ENCODE data around the gene PHYH. TPM values are rescaled to one million over a fixed set of nuclear protein-coding genes. Genes with fewer than 3 reads are reported as not detected.

Gene PHYH
- total RNA-seq, 1 donor = 26.0 TPM

- H3K4me3 ChIP-seq (ENCODE audit: low read depth, low read length) = no peak overlapping the region
- TF ChIP-seq, protein P1, sequence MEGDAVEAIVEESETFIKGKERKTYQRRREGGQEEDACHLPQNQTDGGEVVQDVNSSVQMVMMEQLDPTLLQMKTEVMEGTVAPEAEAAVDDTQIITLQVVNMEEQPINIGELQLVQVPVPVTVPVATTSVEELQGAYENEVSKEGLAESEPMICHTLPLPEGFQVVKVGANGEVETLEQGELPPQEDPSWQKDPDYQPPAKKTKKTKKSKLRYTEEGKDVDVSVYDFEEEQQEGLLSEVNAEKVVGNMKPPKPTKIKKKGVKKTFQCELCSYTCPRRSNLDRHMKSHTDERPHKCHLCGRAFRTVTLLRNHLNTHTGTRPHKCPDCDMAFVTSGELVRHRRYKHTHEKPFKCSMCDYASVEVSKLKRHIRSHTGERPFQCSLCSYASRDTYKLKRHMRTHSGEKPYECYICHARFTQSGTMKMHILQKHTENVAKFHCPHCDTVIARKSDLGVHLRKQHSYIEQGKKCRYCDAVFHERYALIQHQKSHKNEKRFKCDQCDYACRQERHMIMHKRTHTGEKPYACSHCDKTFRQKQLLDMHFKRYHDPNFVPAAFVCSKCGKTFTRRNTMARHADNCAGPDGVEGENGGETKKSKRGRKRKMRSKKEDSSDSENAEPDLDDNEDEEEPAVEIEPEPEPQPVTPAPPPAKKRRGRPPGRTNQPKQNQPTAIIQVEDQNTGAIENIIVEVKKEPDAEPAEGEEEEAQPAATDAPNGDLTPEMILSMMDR (IDR thresholded peaks at IDR 0.05; ENCODE audit: insufficient read depth, low read length) = no peak
- DNase-seq (ENCODE audit: low read depth) = peak; percentile 53
These were observed 11.3 kb upstream of the PHYH start for GRCh38 chr10:13311177-13311575.

GRCh38 chr10:13310518-13311176 lies 10.8 kb upstream of the PHYH start:
- H3K4me3 ChIP-seq (ENCODE audit: low read depth, low read length) = no peak overlapping the region
- TF ChIP-seq, protein P1 (IDR thresholded peaks at IDR 0.05; ENCODE audit: insufficient read depth, low read length) = no peak
- DNase-seq (ENCODE audit: low read depth) = no peak

GRCh38 chr10:13309792-13310191 lies 9.9 kb upstream of the PHYH start:
- TF ChIP-seq, protein P1 (IDR thresholded peaks at IDR 0.05; ENCODE audit: insufficient read depth, low read length) = no peak
- DNase-seq (ENCODE audit: low read depth) = no peak
- H3K4me3 ChIP-seq (ENCODE audit: low read depth, low read length) = no peak overlapping the region

- DNase-seq (ENCODE audit: low read depth) = no peak
- H3K4me3 ChIP-seq (ENCODE audit: low read depth, low read length) = no peak overlapping the region
- TF ChIP-seq, protein P1 (IDR thresholded peaks at IDR 0.05; ENCODE audit: insufficient read depth, low read length) = no peak
These were observed 8.2 kb upstream of the PHYH start for GRCh38 chr10:13308096-13308495.

- DNase-seq (ENCODE audit: low read depth) = no peak
- TF ChIP-seq, protein P1 (IDR thresholded peaks at IDR 0.05; ENCODE audit: insufficient read depth, low read length) = no peak
- H3K4me3 ChIP-seq (ENCODE audit: low read depth, low read length) = no peak overlapping the region
These were observed 6.2 kb upstream of the PHYH start for GRCh38 chr10:13306103-13306502.

- DNase-seq (ENCODE audit: low read depth) = no peak
- TF ChIP-seq, protein P1 (IDR thresholded peaks at IDR 0.05; ENCODE audit: insufficient read depth, low read length) = no peak
- H3K4me3 ChIP-seq (ENCODE audit: low read depth, low read length) = no peak overlapping the region
These were observed 3.1 kb upstream of the PHYH start for GRCh38 chr10:13302821-13303555.
